BJ (cell line): ENCODE measurements around the gene DNAH1. TPM values are rescaled to one million over a fixed set of nuclear protein-coding genes. Genes with fewer than 3 reads are reported as not detected.

Source experiments
- CTCF ChIA-PET: fragments of 350-600 bp; formaldehyde crosslinking; extraction: SDS; loops from one replicate; lab custom pipeline; 2021; ENCODE audit warnings: antibody characterized with exemption, inconsistent platforms; lab: Yijun Ruan, JAX
- POLR2A ChIA-PET: fragments of 300-600 bp; sonication (Branson Sonifier 250); formaldehyde crosslinking; extraction: SDS; loops from one replicate; lab custom pipeline; 2021; ENCODE audit warnings: antibody characterized with exemption; lab: Charles Lee
- DNase-seq: peaks from one replicate; pipeline ENCODE4 v3.0.0-alpha.2; 2011; ENCODE audit warnings: low read depth
- H3K27me3 ChIP-seq: 2 replicates; pipeline ENCODE4 v1.6.0; 2011; ENCODE audit warnings: low read length; ENCODE audit not compliant: control insufficient read depth, insufficient read depth
- H3K36me3 ChIP-seq: 2 replicates; pipeline ENCODE4 v1.5.1; 2011; ENCODE audit warnings: low read length; ENCODE audit not compliant: control insufficient read depth, insufficient read depth
- H3K4me3 ChIP-seq: 2 replicates; pipeline ENCODE4 v1.5.1; 2011; ENCODE audit warnings: low read depth, mild to moderate bottlenecking, control low read depth, low read length
- CTCF ChIP-seq: IDR thresholded peaks from 2 replicates; pipeline ENCODE4 v1.5.1; 2011; ENCODE audit warnings: low read depth, mild to moderate bottlenecking, control low read depth, inconsistent platforms, low read length, moderate library complexity; ENCODE audit not compliant: insufficient read depth
- polyA plus RNA-seq: library from polyadenylated mRNA; depleted of rRNA; stranded (reverse); fragments of >200 nt; gene quantifications from 2 replicates; pipeline ENCODE4 v1.2.3, GENCODE V29; 2011

Gene DNAH1
- polyA plus RNA-seq, 1 experiment, result 4.8 TPM

GRCh38 chr3:52359116-52359855 is 43.2 kb downstream of the DNAH1 start:
- no peak for TF ChIP-seq CTCF
- H3K4me3 ChIP-seq, result no peak overlapping the region
- H3K36me3 ChIP-seq, result peaks cover 2% of the 10 kb centered on the region
- POLR2A ChIA-PET, result no interaction called here
- no peaks in the 10 kb centered on the region for H3K27me3 ChIP-seq
- no peak for DNase-seq
- CTCF ChIA-PET, result interaction anchor here (1.2 to 2.2 kb wide), 2 partner anchors 13 to 19 kb away, joined by 3 to 9 read pairs; no protein-coding TSS in a partner anchor

GRCh38 chr3:52361011-52361410 is 44.9 kb downstream of the DNAH1 start:
- no peak for TF ChIP-seq CTCF
- ChIA-PET CTCF (interaction anchor here (1.2 to 2.2 kb wide), 3 partner anchors 11 to 21 kb away, joined by 3 to 9 read pairs (median 4); no protein-coding TSS in a partner anchor), POLR2A (no interaction called here)

GRCh38 chr3:52361454-52361853 is 45.3 kb downstream of the DNAH1 start:
- ChIA-PET POLR2A (no interaction called here), CTCF (interaction anchor here (0.8 to 2.2 kb wide), 3 partner anchors 11 to 22 kb away, joined by 3 to 9 read pairs (median 4); no protein-coding TSS in a partner anchor)
- Histone ChIP-seq H3K27me3 (no peaks in the 10 kb centered on the region), H3K4me3 (no peak overlapping the region), H3K36me3 (peaks cover 2% of the 10 kb centered on the region)
- no peak for TF ChIP-seq CTCF
- DNase-seq, result no peak

More at GRCh38 chr3:52361011-52361410, 44.9 kb downstream of the DNAH1 start:
- no peak overlapping the region for H3K4me3 ChIP-seq
- no peak for DNase-seq
- no peaks in the 10 kb centered on the region for H3K27me3 ChIP-seq
- H3K36me3 ChIP-seq, result peaks cover 2% of the 10 kb centered on the region

GRCh38 chr3:52361898-52362297 is 45.8 kb downstream of the DNAH1 start:
- POLR2A ChIA-PET, result no interaction called here
- no peak for DNase-seq

More at GRCh38 chr3:52361898-52362297, 45.8 kb downstream of the DNAH1 start:
- TF ChIP-seq CTCF, result no peak
- no peaks in the 10 kb centered on the region for H3K27me3 ChIP-seq
- H3K4me3 ChIP-seq, result no peak overlapping the region
- H3K36me3 ChIP-seq, result peaks cover 2% of the 10 kb centered on the region
- CTCF ChIA-PET, result interaction anchor here (0.7 to 2.2 kb wide), 4 partner anchors 10 to 22 kb away, joined by 3 to 9 read pairs (median 4); no protein-coding TSS in a partner anchor
